OCI-LY7 (cell line): ENCODE measurements around the gene RNF220. TPM values are rescaled to one million over a fixed set of nuclear protein-coding genes. Genes with fewer than 3 reads are reported as not detected.

Source experiments
- BruUV-seq: library from RNA; stranded (reverse); fragments of 400-500 nt; replicated peaks from 2 replicates; lab custom pipeline; 2021; lab: Mats Ljungman, UMichigan
- CTCF ChIA-PET: fragments of 300-600 bp; sonication (Branson Sonifier 250); formaldehyde crosslinking; loops from one replicate; lab custom pipeline; 2022; ENCODE audit warnings: antibody characterized with exemption; ENCODE audit not compliant: unreplicated experiment; lab: Charles Lee
- POLR2A ChIA-PET: fragments of 300-600 bp; sonication (Branson Sonifier 250); formaldehyde crosslinking; loops from one replicate; lab custom pipeline; 2022; ENCODE audit warnings: antibody characterized with exemption; lab: Charles Lee
- DNase-seq: peaks from one replicate; pipeline ENCODE4 v3.0.0-alpha.2; 2015; ENCODE audit warnings: low spot score
- H2AFZ ChIP-seq: fragments of 200-600 bp; sonication (generic), shearing (Covaris generic); 2 replicates; pipeline ENCODE4 v1.6.1; 2014; ENCODE audit warnings: mild to moderate bottlenecking, antibody characterized with exemption, low read length, moderate library complexity
- H3K27ac ChIP-seq: fragments of 200-600 bp; sonication (generic); 2 replicates; pipeline ENCODE4 v1.5.1; 2014; ENCODE audit warnings: mixed run types, low read depth, mild to moderate bottlenecking, moderate library complexity, low read length, inconsistent platforms; ENCODE audit not compliant: poor library complexity, severe bottlenecking
- H3K36me3 ChIP-seq: fragments of 200-600 bp; sonication (generic); 2 replicates; pipeline ENCODE4 v1.6.1; 2014; ENCODE audit warnings: mild to moderate bottlenecking, antibody characterized with exemption, low read length, moderate library complexity, mixed read lengths; ENCODE audit not compliant: insufficient read depth
- H3K4me1 ChIP-seq: fragments of 200-600 bp; sonication (generic); 2 replicates; pipeline ENCODE4 v1.5.1; 2014; ENCODE audit warnings: mild to moderate bottlenecking, low read length; ENCODE audit not compliant: insufficient read depth, poor library complexity, severe bottlenecking
- H3K4me2 ChIP-seq: fragments of 200-600 bp; sonication (generic); 2 replicates; pipeline ENCODE4 v1.6.1; 2014; ENCODE audit warnings: mild to moderate bottlenecking, low read length
- H3K4me3 ChIP-seq: fragments of 200-600 bp; sonication (generic); 2 replicates; pipeline ENCODE4 v1.5.1; 2014; ENCODE audit warnings: mild to moderate bottlenecking, low read depth, low read length; ENCODE audit not compliant: poor library complexity, severe bottlenecking
- H3K79me2 ChIP-seq: fragments of 200-600 bp; sonication (generic); 2 replicates; pipeline ENCODE4 v1.6.1; 2016; ENCODE audit warnings: low read depth, mild to moderate bottlenecking, low read length, moderate library complexity, mixed read lengths; ENCODE audit not compliant: insufficient read depth
- H3K9me2 ChIP-seq: fragments of 200-600 bp; sonication (generic); 2 replicates; pipeline ENCODE4 v1.6.1; 2016; ENCODE audit warnings: mild to moderate bottlenecking, low read length, mixed read lengths; ENCODE audit not compliant: insufficient read depth
- H3K9me3 ChIP-seq: fragments of 200-600 bp; sonication (generic); 2 replicates; pipeline ENCODE4 v1.6.1; 2014; ENCODE audit warnings: mild to moderate bottlenecking, mixed run types, low read length, mixed read lengths
- H4K20me1 ChIP-seq: fragments of 200-600 bp; sonication (generic); 2 replicates; pipeline ENCODE4 v1.6.1; 2014; ENCODE audit warnings: mild to moderate bottlenecking, antibody characterized with exemption, low read length, moderate library complexity, mixed read lengths; ENCODE audit not compliant: insufficient read depth
- CTCF ChIP-seq: fragments of 200-600 bp; sonication (generic); conservative IDR thresholded peaks from 2 replicates; pipeline ENCODE4 v1.5.1; 2014; ENCODE audit warnings: mild to moderate bottlenecking, antibody characterized with exemption, low read length, moderate library complexity, mixed read lengths
- EZH2phosphoT487 ChIP-seq: fragments of 200-600 bp; sonication (generic); IDR thresholded peaks from 2 replicates; pipeline ENCODE4 v1.6.1; 2018; ENCODE audit warnings: low read depth, borderline replicate concordance, mild to moderate bottlenecking, mixed run types, antibody characterized with exemption, low read length, moderate library complexity, mixed read lengths
- intact Hi-C: fragments of 100-400 bp; cut with micrococcal nuclease; formaldehyde crosslinking; loops from one replicate; pipeline ENCODE4 v1.10.0; 2022; ENCODE audit not compliant: unreplicated experiment
- total RNA-seq, 2 experiments: library from RNA; depleted of rRNA in 1 of 2; stranded (reverse); fragments of >200 nt in 1 of 2; shearing (Covaris generic) in 1 of 2; gene quantifications; 2 replicates each; pipeline ENCODE4 v1.2.3, GENCODE V29; 2014 to 2022

The RNF220 gene
- total RNA-seq, 2 experiments from 2014 or later = 82.3 to 85.5 TPM

DNA sequence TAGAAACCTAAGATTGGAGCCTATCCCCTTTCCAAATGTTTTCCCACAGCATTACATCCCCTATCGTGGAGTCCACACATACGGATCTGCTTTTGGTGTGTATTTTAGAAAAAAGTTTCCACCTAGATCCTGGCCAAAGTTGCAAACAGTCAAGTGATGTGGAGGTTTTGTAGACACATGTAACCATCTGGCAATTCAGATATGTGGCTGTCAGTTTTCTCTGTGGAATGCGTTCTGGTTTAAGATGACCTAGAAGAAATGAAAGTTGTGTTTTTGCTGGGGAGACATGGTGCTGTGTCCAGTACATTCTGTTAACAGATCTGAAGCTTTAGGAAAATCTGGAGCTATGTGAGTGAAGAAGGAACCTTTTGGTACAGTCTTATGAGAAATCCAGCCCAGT lies 14.8 kb downstream of the RNF220 start:
- POLR2A ChIA-PET = no interaction called here
- Histone ChIP-seq H4K20me1 (no peaks in the 10 kb centered on the region; the same call in 1 of the 2 replicates), H3K4me3 (no peak overlapping the region), H3K27ac (no peak overlapping the region), H3K9me3 (no peaks in the 10 kb centered on the region), H3K36me3 (no peaks in the 10 kb centered on the region), H3K4me2 (no peak overlapping the region), H3K79me2 (no peaks in the 10 kb centered on the region), H2AFZ (no peak overlapping the region), H3K4me1 (no peaks in the 10 kb centered on the region), H3K9me2 (no peaks in the 10 kb centered on the region)
- CTCF ChIA-PET = no interaction called here
- intact Hi-C loops = no loop called here
- no peak for DNase-seq
- TF ChIP-seq EZH2phosphoT487 (no peak), CTCF (no peak)
- no TSS peak for BruUV-seq

DNA sequence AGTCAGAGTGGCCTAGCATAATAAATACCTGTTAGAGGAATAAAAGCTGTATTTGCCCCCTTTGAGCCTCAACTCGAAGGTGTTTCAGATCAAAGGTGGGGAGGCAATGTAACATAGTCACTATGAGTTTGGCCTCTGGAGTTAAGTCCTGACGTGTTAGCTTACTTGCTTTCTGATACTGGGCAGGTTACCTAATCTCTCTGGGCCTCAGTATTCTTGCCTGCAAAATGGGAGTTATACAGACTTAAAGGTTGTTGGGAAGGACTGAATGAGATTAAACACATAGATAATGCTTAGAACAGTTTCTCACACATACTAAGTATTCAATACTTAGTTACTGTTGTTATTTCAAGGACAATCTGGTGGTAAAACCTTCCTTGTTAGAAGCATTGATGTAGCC lies 15.5 kb downstream of the RNF220 start:
- POLR2A ChIA-PET = no interaction called here
- Histone ChIP-seq H4K20me1 (no peaks in the 10 kb centered on the region; the same call in 1 of the 2 replicates), H3K4me2 (no peak overlapping the region), H3K36me3 (no peaks in the 10 kb centered on the region), H3K9me3 (no peaks in the 10 kb centered on the region), H3K79me2 (no peaks in the 10 kb centered on the region), H3K4me1 (no peaks in the 10 kb centered on the region), H3K9me2 (no peaks in the 10 kb centered on the region), H2AFZ (no peak overlapping the region), H3K27ac (no peak overlapping the region), H3K4me3 (no peak overlapping the region)
- BruUV-seq = no TSS peak
- CTCF ChIA-PET = no interaction called here
- intact Hi-C loops = no loop called here
- no peak for TF ChIP-seq CTCF
- no peak for TF ChIP-seq EZH2phosphoT487
- no peak for DNase-seq

DNA sequence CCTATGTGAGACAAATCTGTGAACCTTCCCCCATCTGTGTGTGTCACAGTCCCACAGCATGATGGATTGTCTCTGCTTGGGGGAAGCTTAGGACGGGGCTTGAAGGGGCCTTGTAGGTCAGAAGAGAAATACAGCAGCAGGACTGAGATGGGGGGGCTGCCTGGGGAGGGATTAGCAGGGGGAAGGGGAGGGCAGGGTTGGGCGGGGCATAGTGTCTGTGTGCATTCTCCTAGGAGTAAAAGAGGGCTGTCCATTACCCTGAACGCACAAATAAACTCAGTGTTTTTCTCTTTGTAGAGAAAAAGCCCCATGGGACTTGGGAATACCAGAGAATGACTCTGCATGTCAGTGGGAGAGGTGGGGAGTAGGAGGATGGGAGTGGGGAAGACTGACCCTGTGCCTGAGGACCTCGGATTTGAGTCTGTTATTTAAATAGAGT lies 16.4 kb downstream of the RNF220 start:
- no TSS peak for BruUV-seq
- intact Hi-C loops = no loop called here
- H3K27ac ChIP-seq = no peak overlapping the region
- ChIA-PET CTCF (no interaction called here), POLR2A (no interaction called here)
- no peak for DNase-seq
- H3K9me2 ChIP-seq = no peaks in the 10 kb centered on the region
- no peaks in the 10 kb centered on the region for H3K36me3 ChIP-seq
- H2AFZ ChIP-seq = no peak overlapping the region
- H3K9me3 ChIP-seq = no peaks in the 10 kb centered on the region
- H3K4me2 ChIP-seq = no peak overlapping the region
- H3K79me2 ChIP-seq = no peaks in the 10 kb centered on the region
- no peaks in the 10 kb centered on the region; the same call in 1 of the 2 replicates for H4K20me1 ChIP-seq
- no peak for TF ChIP-seq CTCF
- no peak for TF ChIP-seq EZH2phosphoT487
- H3K4me3 ChIP-seq = no peak overlapping the region
- H3K4me1 ChIP-seq = no peaks in the 10 kb centered on the region
